Type B pancreatic cell (in vitro differentiated cells): ENCODE results near the gene BICRAL. TPM values are rescaled to one million over a fixed set of nuclear protein-coding genes. Genes with fewer than 3 reads are reported as not detected.

Experiments
- DNase-seq: peaks from one replicate; pipeline ENCODE4 v3.0.0; 2021; ENCODE audit warnings: mixed read lengths; ENCODE audit not compliant: unreplicated experiment; ENCODE audit errors: extremely low spot score
- H3K27ac Mint-ChIP-seq: 2 replicates; pipeline ENCODE4 v1.8.0; 2021; ENCODE audit warnings: mild to moderate bottlenecking, mixed read lengths
- H3K27me3 Mint-ChIP-seq: 2 replicates; pipeline ENCODE4 v1.8.0; 2021; ENCODE audit warnings: mixed read lengths
- H3K36me3 Mint-ChIP-seq: 2 replicates; pipeline ENCODE4 v1.8.0; 2021; ENCODE audit warnings: mixed read lengths
- H3K4me1 Mint-ChIP-seq: one replicate; pipeline ENCODE4 v1.8.0; 2021; ENCODE audit warnings: mixed read lengths; ENCODE audit not compliant: unreplicated experiment
- H3K4me3 Mint-ChIP-seq: 2 replicates; pipeline ENCODE4 v1.8.0; 2021; ENCODE audit warnings: mild to moderate bottlenecking, mixed read lengths
- H3K9me3 Mint-ChIP-seq: 2 replicates; pipeline ENCODE4 v1.8.0; 2021; ENCODE audit warnings: mixed read lengths
- total RNA-seq: library from RNA; stranded (reverse); gene quantifications from 2 replicates; pipeline ENCODE4 v1.2.1, GENCODE V29; 2021; ENCODE audit warnings: low replicate concordance
- TF ChIP-seq, protein P1 (sequence below): fragments of 200-600 bp; sonication (generic); conservative IDR thresholded peaks from 2 replicates; pipeline ENCODE4 v1.5.0; 2021; ENCODE audit warnings: antibody characterized with exemption, mild to moderate bottlenecking

Gene BICRAL
- total RNA-seq, 1 donor from 2014 or later: 9.3 TPM

DNA sequence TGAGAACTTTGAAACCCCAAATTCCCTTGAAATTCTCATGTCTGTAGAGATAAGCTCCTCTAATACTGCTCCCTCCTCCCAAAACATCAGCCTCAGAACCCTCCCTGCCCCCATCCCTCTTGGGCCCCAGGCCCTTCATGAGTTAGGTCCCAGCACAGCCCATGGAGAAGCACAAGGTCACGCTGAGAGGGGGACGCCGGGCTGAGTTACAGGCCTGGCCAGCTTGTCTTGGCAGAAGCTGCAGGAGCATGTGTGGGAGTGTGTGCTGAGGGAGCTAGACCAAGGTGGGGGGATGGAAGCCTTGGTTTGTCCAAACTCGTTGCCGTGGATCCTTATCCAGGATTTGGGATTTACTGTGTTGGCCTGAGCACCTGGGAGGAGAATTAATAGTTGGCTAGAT, 125.5 kb downstream of the BICRAL start:
- no peak overlapping the region for H3K27ac Mint-ChIP-seq
- no peaks in the 10 kb centered on the region for H3K9me3 Mint-ChIP-seq
- peaks cover 4% of the 10 kb centered on the region for H3K27me3 Mint-ChIP-seq
- TF ChIP-seq, protein P1, sequence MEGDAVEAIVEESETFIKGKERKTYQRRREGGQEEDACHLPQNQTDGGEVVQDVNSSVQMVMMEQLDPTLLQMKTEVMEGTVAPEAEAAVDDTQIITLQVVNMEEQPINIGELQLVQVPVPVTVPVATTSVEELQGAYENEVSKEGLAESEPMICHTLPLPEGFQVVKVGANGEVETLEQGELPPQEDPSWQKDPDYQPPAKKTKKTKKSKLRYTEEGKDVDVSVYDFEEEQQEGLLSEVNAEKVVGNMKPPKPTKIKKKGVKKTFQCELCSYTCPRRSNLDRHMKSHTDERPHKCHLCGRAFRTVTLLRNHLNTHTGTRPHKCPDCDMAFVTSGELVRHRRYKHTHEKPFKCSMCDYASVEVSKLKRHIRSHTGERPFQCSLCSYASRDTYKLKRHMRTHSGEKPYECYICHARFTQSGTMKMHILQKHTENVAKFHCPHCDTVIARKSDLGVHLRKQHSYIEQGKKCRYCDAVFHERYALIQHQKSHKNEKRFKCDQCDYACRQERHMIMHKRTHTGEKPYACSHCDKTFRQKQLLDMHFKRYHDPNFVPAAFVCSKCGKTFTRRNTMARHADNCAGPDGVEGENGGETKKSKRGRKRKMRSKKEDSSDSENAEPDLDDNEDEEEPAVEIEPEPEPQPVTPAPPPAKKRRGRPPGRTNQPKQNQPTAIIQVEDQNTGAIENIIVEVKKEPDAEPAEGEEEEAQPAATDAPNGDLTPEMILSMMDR: no peak
- no peaks in the 10 kb centered on the region for H3K36me3 Mint-ChIP-seq
- peaks cover 11% of the 10 kb centered on the region for H3K4me1 Mint-ChIP-seq
- H3K4me3 Mint-ChIP-seq: no peak overlapping the region
- DNase-seq: no peak

DNA sequence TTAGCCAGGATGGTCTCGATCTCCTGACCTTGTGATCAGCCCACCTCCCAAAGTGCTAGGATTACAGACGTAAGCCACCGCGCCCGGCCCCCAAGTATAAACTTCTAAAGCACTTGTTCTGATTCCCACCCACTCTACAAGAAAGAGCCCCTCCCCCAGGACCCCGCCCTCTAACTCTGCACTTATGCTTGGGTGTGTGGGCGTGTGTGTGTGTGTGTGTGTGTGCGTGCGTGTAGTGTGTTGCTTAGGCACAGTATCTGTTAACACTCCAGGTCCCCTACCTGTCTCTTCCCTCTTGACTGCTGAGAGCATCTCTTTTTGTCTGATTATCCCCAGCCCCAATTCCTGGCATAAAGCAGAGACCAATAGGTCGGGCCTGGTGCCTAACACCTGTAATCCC, 128.0 kb downstream of the BICRAL start:
- no peak for DNase-seq
- no peaks in the 10 kb centered on the region for H3K36me3 Mint-ChIP-seq

DNA sequence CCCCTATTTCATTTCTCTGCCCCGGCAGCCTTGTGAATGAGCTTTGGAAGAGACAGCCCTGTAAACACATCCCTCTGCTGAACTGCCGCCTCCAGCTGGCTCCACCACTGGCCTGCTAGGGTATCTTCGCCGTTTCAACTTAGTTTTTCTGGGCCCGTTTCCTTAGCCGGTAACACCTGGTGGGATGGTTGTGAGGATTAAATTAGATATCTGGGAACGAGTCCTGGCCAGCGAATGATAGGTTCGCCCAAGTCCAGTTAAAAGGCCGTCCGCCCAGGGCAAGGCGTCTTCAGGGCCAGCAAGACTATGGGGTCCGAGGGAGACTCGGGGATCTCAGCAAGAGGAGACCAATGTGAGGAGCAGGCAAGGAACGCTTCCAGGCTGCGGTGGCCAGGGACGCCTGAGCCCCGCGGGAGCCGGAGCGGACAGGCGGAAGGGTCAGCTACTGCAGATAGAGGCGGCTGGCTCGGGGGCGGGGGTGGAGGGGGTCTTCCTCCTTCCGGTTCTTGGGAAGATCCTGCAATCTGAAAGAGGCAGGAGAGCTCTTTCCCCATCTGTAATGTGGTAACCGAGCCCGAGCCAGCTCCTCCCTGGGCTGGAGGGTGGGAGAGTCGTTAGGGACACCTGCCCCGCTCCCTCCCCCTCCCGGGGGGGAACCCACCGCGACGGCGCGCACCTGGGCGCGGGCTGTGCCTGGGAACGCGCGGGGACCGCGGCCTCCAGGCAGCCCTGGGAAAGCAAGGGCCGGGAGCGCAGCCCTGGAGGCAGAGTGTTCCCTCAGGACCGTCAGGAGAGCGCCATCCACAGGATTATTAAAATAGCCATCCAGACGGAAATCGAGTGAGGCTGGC, 129.5 kb downstream of the BICRAL start:
- Mint-ChIP-seq H3K4me1 (peaks cover 4% of the 10 kb centered on the region), H3K27me3 (peaks cover 6% of the 10 kb centered on the region), H3K4me3 (peak overlapping the region; percentile 86), H3K9me3 (no peaks in the 10 kb centered on the region), H3K27ac (peak overlapping the region; percentile 78), H3K36me3 (no peaks in the 10 kb centered on the region)
- TF ChIP-seq, protein P1: peak; percentile 26
- DNase-seq: no peak

More for the DNA sequence above, 128.0 kb downstream of the BICRAL start:
- TF ChIP-seq, protein P1: no peak
- Mint-ChIP-seq H3K27ac (no peak overlapping the region), H3K4me1 (peaks cover 4% of the 10 kb centered on the region), H3K27me3 (peaks cover 6% of the 10 kb centered on the region), H3K4me3 (no peak overlapping the region), H3K9me3 (no peaks in the 10 kb centered on the region)

DNA sequence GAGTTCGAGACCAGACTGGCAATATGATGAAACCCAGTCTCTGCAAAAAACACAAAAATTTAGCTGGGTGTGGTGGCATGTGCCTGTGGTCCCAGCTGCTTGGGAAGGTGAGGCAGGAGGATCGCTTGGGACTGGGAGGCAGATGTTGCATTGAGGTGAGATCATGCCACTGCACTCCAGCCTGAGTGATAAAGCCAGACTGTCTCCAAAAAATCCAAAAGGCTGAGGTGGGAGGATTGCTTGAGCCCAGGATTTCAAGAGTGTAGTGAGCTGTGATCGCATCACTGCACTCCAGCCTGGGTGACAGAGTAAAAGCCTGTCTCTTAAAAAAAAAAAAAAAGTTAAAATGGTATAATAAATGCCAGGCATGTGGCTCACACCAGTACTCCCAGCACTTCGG, 132.7 kb downstream of the BICRAL start:
- Mint-ChIP-seq H3K36me3 (no peaks in the 10 kb centered on the region), H3K4me3 (no peak overlapping the region), H3K9me3 (no peaks in the 10 kb centered on the region), H3K27me3 (peaks cover 6% of the 10 kb centered on the region), H3K27ac (no peak overlapping the region), H3K4me1 (peaks cover 4% of the 10 kb centered on the region)
- no peak for DNase-seq
- TF ChIP-seq, protein P1: no peak

DNA sequence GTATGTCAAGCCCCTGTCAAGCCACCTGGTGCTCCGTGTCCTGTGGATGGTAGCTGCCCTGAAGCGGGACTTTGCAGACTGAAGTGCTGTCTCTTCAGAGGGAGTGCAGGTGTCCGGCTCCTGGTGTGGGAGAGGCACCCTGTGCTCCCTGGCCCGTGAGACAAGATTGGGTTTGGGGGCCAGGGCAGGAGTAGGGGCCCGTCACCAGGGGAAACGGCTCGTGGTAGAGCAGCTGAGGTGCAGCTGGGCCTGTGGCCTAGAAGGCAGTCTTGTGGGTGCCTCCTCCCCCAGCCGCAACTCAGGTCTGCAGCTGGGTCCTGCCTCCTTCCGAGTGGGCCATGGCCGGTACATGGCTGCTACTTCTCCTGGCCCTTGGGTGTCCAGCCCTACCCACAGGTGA, 133.9 kb downstream of the BICRAL start, which contains the start of gene PTCRA:
TSS of gene PTCRA (plus strand) at position 322 of the 400 bp plus-strand sequence. CDS start at position 339, 17 bp downstream.
- Mint-ChIP-seq H3K4me3 (no peak within 1 kb of the TSS), H3K9me3 (no peaks in the 10 kb centered on the region), H3K4me1 (peaks cover 4% of the 10 kb centered on the region), H3K36me3 (no peaks in the 10 kb centered on the region), H3K27me3 (peaks cover 6% of the 10 kb centered on the region), H3K27ac (no peak within 1 kb of the TSS)
- DNase-seq: no peak
- TF ChIP-seq, protein P1: no peak
